Adipocyte (in vitro differentiated cells): ENCODE measurements around the gene TARBP2.
A peak's percentile ranks its signal among the peaks of the same experiment; 100 is the strongest.

Experiments used
- DNase-seq: peaks from one replicate; pipeline ENCODE4 v3.0.0-alpha.2; 2015; ENCODE audit warnings: low read depth
- H3K27me3 ChIP-seq: replicated peaks from 2 replicates; pipeline ENCODE4 v1.7.0; 2013; ENCODE audit warnings: mild to moderate bottlenecking, low read length, moderate library complexity; ENCODE audit not compliant: control insufficient read depth, insufficient read depth
- H3K36me3 ChIP-seq: 2 replicates; pipeline ENCODE4 v1.7.0; 2013; ENCODE audit warnings: low read length, mild to moderate bottlenecking, moderate library complexity; ENCODE audit not compliant: control insufficient read depth, insufficient read depth, severe bottlenecking
- H3K4me1 ChIP-seq: 2 replicates; pipeline ENCODE4 v1.7.0; 2013; ENCODE audit warnings: mild to moderate bottlenecking, low read length, moderate library complexity; ENCODE audit not compliant: control insufficient read depth, insufficient read depth
- H3K4me3 ChIP-seq: 2 replicates; pipeline ENCODE4 v1.7.0; 2013; ENCODE audit warnings: mild to moderate bottlenecking, low read length, moderate library complexity
- H3K9ac ChIP-seq: 2 replicates; pipeline ENCODE4 v1.7.0; 2013; ENCODE audit warnings: mild to moderate bottlenecking, low read length, moderate library complexity
- H3K9me3 ChIP-seq: 2 replicates; pipeline ENCODE4 v1.7.0; 2013; ENCODE audit warnings: mild to moderate bottlenecking, low read length, moderate library complexity; ENCODE audit not compliant: control insufficient read depth

Gene TARBP2

GRCh38 chr12:53499266-53500141 lies 1.6 kb upstream of the TARBP2 start, which contains the start of gene MAP3K12:
Gene MAP3K12 (minus strand): TSS chr12:53499458. CDS start chr12:53487391, 12,067 bp downstream.
- Histone ChIP-seq H3K9me3 (no peaks in the 10 kb centered on the region), H3K36me3 (peaks cover 7% of the 10 kb centered on the region), H3K9ac (peak within 1 kb of the TSS; percentile 99), H3K27me3 (no peaks in the 10 kb centered on the region), H3K4me3 (peak within 1 kb of the TSS; percentile 95), H3K4me1 (peaks cover 62% of the 10 kb centered on the region)
- peak; percentile 91 for DNase-seq

DNA sequence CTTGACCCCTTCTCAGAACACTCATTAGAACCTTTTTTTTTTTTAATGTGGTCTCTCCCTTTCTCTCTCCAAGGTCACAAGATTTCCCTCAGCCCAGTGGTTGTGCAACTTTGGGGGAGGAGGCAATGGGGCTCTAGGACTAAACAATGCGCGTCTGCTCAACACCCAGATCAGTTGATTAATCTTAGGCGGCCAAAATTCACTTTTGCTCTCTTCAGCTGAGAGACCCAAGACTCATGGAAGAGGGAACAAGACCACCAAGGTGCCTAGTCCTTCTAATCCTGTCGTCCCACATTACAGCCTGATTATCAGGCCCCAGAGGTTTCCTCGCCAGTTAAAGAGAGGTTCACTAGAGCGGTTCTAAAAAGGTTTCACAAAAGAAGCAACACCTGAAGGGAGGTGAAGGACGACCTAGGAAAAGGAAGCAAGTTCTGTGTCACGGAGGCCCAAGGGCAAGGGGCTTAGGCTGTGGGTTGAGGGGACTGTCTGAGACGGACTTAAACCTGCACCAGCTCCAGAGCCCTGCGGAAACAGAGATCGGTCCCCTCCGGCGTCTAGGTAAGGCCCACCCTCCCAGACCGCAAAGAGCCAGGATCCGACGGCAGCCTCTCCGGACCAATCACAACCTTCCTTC lies 824 bp upstream of the TARBP2 start:
- Histone ChIP-seq H3K9me3 (no peaks in the 10 kb centered on the region), H3K4me1 (peaks cover 70% of the 10 kb centered on the region), H3K4me3 (peak overlapping the region; percentile 95), H3K9ac (peak overlapping the region; percentile 99), H3K36me3 (peaks cover 7% of the 10 kb centered on the region), H3K27me3 (no peaks in the 10 kb centered on the region)
- DNase-seq: peak; percentile 93

DNA sequence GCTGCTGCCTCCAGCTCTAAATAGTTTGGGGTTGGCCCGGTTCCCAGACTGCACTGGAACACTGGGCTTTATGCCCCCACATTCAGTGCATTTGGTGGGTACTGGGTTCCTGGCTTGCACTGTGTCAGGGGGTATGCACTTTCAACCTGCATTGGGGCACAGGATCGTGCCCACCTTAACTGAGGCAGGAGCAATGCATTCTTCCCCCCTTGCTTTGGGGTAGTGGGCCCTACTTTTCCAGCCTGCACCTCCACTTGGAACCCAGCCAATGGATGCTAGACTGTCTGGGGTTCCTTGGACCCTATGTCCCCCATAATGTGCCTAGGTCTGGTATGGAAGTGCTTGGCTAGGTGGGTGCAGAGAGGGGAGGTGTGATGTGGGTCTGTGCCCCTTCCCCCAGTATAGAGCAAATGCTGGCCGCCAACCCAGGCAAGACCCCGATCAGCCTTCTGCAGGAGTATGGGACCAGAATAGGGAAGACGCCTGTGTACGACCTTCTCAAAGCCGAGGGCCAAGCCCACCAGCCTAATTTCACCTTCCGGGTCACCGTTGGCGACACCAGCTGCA lies 615 bp downstream of the TARBP2 start:
- Histone ChIP-seq H3K9me3 (no peaks in the 10 kb centered on the region), H3K27me3 (no peaks in the 10 kb centered on the region), H3K4me1 (peaks cover 70% of the 10 kb centered on the region), H3K9ac (peak overlapping the region; percentile 99), H3K4me3 (peak overlapping the region; percentile 95), H3K36me3 (peaks cover 13% of the 10 kb centered on the region)
- no peak for DNase-seq

GRCh38 chr12:53502331-53502730 lies 1.2 kb downstream of the TARBP2 start:
- H3K27me3 ChIP-seq: no peaks in the 10 kb centered on the region
- no peaks in the 10 kb centered on the region for H3K9me3 ChIP-seq
- H3K9ac ChIP-seq: peak overlapping the region; percentile 99
- peaks cover 20% of the 10 kb centered on the region for H3K36me3 ChIP-seq
- H3K4me1 ChIP-seq: peaks cover 66% of the 10 kb centered on the region
- H3K4me3 ChIP-seq: peak overlapping the region; percentile 95
- DNase-seq: no peak

- H3K27me3 ChIP-seq: no peaks in the 10 kb centered on the region
- H3K9ac ChIP-seq: peak overlapping the region; percentile 99
- H3K4me1 ChIP-seq: peaks cover 63% of the 10 kb centered on the region
- DNase-seq: no peak
- H3K36me3 ChIP-seq: peaks cover 22% of the 10 kb centered on the region
- H3K9me3 ChIP-seq: no peaks in the 10 kb centered on the region
- peak overlapping the region; percentile 56 for H3K4me3 ChIP-seq
These were observed 2.1 kb downstream of the TARBP2 start for GRCh38 chr12:53502983-53503728.

- Histone ChIP-seq H3K27me3 (no peaks in the 10 kb centered on the region), H3K9ac (peak overlapping the region; percentile 99), H3K9me3 (no peaks in the 10 kb centered on the region), H3K36me3 (peaks cover 27% of the 10 kb centered on the region), H3K4me1 (peaks cover 54% of the 10 kb centered on the region), H3K4me3 (no peak overlapping the region)
- no peak for DNase-seq
These were observed 3.2 kb downstream of the TARBP2 start for GRCh38 chr12:53504004-53504920.

DNA sequence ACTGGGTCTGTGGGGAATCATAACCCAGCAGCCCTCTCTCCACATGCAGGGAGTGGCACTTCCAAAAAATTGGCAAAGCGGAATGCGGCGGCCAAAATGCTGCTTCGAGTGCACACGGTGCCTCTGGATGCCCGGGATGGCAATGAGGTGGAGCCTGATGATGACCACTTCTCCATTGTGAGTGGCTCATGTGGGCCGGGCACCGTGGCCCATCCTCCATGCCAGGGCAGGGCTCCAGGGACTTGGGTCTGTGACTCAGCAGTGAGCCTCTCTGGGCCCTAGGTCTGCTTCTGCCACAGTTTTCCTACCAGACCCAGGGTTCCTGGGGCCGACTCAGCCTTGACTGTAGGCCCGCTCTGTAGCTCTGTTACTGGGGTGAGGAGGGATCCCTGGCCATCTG lies 4.0 kb downstream of the TARBP2 start:
- Histone ChIP-seq H3K4me3 (no peak overlapping the region), H3K27me3 (no peaks in the 10 kb centered on the region), H3K36me3 (peaks cover 27% of the 10 kb centered on the region), H3K9ac (peak overlapping the region; percentile 78), H3K9me3 (no peaks in the 10 kb centered on the region), H3K4me1 (peaks cover 49% of the 10 kb centered on the region)
- peak; percentile 40 for DNase-seq

DNA sequence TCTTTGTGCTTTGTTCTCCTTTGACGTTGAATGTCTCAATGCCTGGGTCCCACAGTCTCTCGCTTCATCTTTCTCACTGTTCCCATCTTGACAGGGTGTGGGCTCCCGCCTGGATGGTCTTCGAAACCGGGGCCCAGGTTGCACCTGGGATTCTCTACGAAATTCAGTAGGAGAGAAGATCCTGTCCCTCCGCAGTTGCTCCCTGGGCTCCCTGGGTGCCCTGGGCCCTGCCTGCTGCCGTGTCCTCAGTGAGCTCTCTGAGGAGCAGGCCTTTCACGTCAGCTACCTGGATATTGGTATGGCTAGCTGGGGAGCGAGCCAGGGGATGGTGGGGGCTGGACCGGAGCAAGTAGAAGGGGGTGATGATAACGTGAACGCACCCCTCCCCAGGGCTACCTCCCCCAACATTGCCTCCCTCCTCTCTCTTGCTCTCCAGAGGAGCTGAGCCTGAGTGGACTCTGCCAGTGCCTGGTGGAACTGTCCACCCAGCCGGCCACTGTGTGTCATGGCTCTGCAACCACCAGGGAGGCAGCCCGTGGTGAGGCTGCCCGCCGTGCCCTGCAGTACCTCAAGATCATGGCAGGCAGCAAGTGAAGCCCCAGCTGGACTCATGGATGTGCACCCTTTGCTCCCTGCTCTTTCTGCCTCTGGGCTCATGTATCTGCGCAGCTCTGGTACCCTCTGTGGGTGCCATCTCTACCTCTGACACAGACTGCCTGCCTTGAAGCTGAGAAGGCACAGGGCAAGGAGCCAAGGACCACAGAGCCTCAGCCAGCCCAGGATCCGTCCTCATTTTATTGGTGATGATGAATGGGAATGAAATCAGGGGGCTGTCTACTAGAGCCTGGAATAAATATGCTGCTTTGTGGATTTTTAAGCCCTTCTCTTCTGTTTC lies 4.7 kb downstream of the TARBP2 start:
- DNase-seq: no peak
- H3K9me3 ChIP-seq: no peaks in the 10 kb centered on the region

DNA sequence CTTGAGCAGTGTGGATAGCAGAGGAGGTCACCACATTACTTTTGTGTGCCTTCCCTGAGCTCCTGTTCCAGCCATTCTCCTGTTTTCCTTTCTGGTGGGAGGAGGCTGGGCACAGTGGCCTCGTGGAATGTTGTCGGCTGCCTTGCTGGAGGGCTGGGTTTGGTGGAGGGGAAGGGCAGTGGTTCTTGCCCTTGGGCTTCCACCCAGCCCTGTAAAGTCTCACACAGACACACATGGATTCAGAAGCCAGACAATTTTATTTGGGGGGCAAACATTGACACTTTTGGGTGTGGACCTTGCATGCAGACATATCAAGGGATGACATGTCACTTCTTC lies 5.3 kb downstream of the TARBP2 start:
- Histone ChIP-seq H3K9me3 (no peaks in the 10 kb centered on the region), H3K9ac (peak overlapping the region; percentile 78), H3K4me1 (peaks cover 46% of the 10 kb centered on the region), H3K36me3 (peaks cover 36% of the 10 kb centered on the region), H3K27me3 (no peaks in the 10 kb centered on the region), H3K4me3 (no peak overlapping the region)
- no peak for DNase-seq

More for the DNA sequence above, 4.7 kb downstream of the TARBP2 start:
- H3K4me1 ChIP-seq: peaks cover 47% of the 10 kb centered on the region
- H3K36me3 ChIP-seq: peaks cover 31% of the 10 kb centered on the region
- no peaks in the 10 kb centered on the region for H3K27me3 ChIP-seq
- no peak overlapping the region for H3K4me3 ChIP-seq
- H3K9ac ChIP-seq: peak overlapping the region; percentile 78
